Posterior vena cava (tissue), 2 donors: ENCODE results near the gene KLRC4. TPM values are rescaled to one million over a fixed set of nuclear protein-coding genes. Genes with fewer than 3 reads are reported as not detected.

Source experiments
- total RNA-seq, 2 donors: library from RNA; stranded (reverse); fragmentation: NEBNext Ultra II Directional; extraction: Animal tissue kit (Norgen Biotek cat#: 25700); gene quantifications; one replicate each; pipeline ENCODE4 v1.2.1, GENCODE V29; 2021
- donor health status: DM: yes; HTN: yes; CAD: no.
- donor health status: DM: yes; HTN: yes; CAD: no.

Gene KLRC4
- total RNA-seq, 2 donors from 2014 or later, result not detected

Other genes with a start within 250 kb of the KLRC4 start
- under 1 TPM in 1 of 2 donors, not detected in 1; 0.71 TPM for gene OLR1, start 237.6 kb downstream of the KLRC4 start, total RNA-seq
- not detected for gene TMEM52B, start 230.7 kb downstream of the KLRC4 start, total RNA-seq
- gene GABARAPL1, start 196.9 kb downstream of the KLRC4 start, total RNA-seq, result 10 to 100 TPM; 73.5 to 77.0 TPM
- gene KLRD1, start 101.9 kb downstream of the KLRC4 start, total RNA-seq, result 1 to 10 TPM; 4.6 to 4.8 TPM
- 1 to 10 TPM; 1.4 to 1.9 TPM for gene KLRK1, start 19.7 kb downstream of the KLRC4 start, total RNA-seq
- not detected for gene KLRC3, start 10.8 kb upstream of the KLRC4 start, total RNA-seq
- gene KLRC2, start 26.3 kb upstream of the KLRC4 start, total RNA-seq, result under 1 TPM in 1 of 2 donors, not detected in 1; 0.46 TPM
- gene KLRC1, start 43.6 kb upstream of the KLRC4 start, total RNA-seq, result under 1 TPM in 1 of 2 donors, not detected in 1; 0.38 TPM
- 1 to 10 TPM in 1 of 2 donors, under 1 TPM in 1; 0.33 to 1.2 TPM for gene EIF2S3B, start 96.1 kb upstream of the KLRC4 start, total RNA-seq
- 10 to 100 TPM; 19.3 to 21.2 TPM for gene MAGOHB, start 203.9 kb upstream of the KLRC4 start, total RNA-seq